Activated B cell treated with CpG ODN at 0.5 μM for 24 hours (primary cell): ENCODE data around the gene HARS2. TPM values are rescaled to one million over a fixed set of nuclear protein-coding genes. Genes with fewer than 3 reads are reported as not detected.

Experiments
- ATAC-seq: fragments of 200-7000 bp; cut with Tn5 transposase; one replicate; pipeline ENCODE4 v1.10.0; 2021; ENCODE audit warnings: low read depth, mild to moderate bottlenecking, moderate library complexity
- CTCF ChIA-PET: fragments of 350-600 bp; sonication (Branson Sonifier 250); formaldehyde crosslinking; loops from one replicate; lab custom pipeline; 2021; ENCODE audit warnings: antibody characterized with exemption; lab: Charles Lee
- POLR2A ChIA-PET: fragments of 350-600 bp; sonication (Branson Sonifier 250); formaldehyde crosslinking; loops from one replicate; lab custom pipeline; 2021; ENCODE audit warnings: antibody characterized with exemption; lab: Charles Lee
- DNase-seq: peaks from one replicate; pipeline ENCODE4 v3.0.0; 2022
- H3K27ac Mint-ChIP-seq: one replicate; pipeline ENCODE4 v1.8.0; 2020; ENCODE audit warnings: mixed read lengths
- H3K27me3 Mint-ChIP-seq: one replicate; pipeline ENCODE4 v1.8.0; 2021; ENCODE audit warnings: mixed read lengths
- H3K36me3 Mint-ChIP-seq: one replicate; pipeline ENCODE4 v1.8.0; 2021; ENCODE audit warnings: low read depth, mixed read lengths
- H3K4me1 Mint-ChIP-seq: one replicate; pipeline ENCODE4 v1.8.0; 2021; ENCODE audit warnings: mixed read lengths
- H3K4me3 Mint-ChIP-seq: one replicate; pipeline ENCODE4 v1.8.0; 2020; ENCODE audit warnings: mild to moderate bottlenecking, mixed read lengths
- H3K9me3 Mint-ChIP-seq: one replicate; pipeline ENCODE4 v1.8.0; 2020; ENCODE audit warnings: mixed read lengths
- intact Hi-C: fragments of 100-400 bp; cut with micrococcal nuclease; formaldehyde crosslinking; loops from one replicate; pipeline ENCODE4 v1.15.1; 2024
- total RNA-seq: library from RNA; stranded (reverse); gene quantifications from 2 replicates; pipeline ENCODE4 v1.2.3, GENCODE V29; 2022
- TF ChIP-seq, protein P1 (sequence below): fragments of 200-600 bp; IDR thresholded peaks from one replicate; pipeline ENCODE4 v1.8.0; 2022; ENCODE audit warnings: antibody characterized with exemption, mild to moderate bottlenecking

The HARS2 gene
- total RNA-seq, 1 donor from 2014 or later, result 48.5 TPM

DNA sequence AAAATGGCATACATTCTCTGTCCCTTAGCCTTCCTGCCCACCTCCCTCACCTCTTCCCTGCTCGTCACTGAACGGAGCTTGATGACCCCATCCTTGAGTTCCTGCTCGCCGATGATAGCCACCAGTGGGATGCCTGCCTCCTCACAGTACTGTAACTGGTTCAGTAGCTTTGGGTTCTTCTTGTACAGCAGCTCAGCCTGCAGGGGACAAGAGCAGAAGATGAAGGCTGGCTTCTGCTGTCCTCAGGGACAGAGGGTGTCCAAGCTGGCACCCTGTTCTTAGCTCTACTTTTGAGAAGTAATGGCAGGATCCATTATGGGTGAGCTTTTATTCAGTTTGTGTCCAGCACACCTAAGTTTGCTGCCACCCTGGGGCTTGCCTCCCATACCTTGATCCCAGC is 16.6 kb upstream of the HARS2 start:
- Mint-ChIP-seq H3K27me3 (no peaks in the 10 kb centered on the region), H3K27ac (no peak overlapping the region), H3K36me3 (peaks cover 90% of the 10 kb centered on the region), H3K4me3 (no peak overlapping the region), H3K4me1 (no peaks in the 10 kb centered on the region), H3K9me3 (no peaks in the 10 kb centered on the region)
- ChIA-PET CTCF (no interaction called here), POLR2A (interaction anchor here (1.2 to 1.6 kb wide), 2 partner anchors 17 to 27 kb away, joined by 3 to 4 read pairs; partner anchors contain the start of genes HARS1, HARS2, IK and NDUFA2)
- intact Hi-C loops, result no loop called here
- TF ChIP-seq, protein P1, sequence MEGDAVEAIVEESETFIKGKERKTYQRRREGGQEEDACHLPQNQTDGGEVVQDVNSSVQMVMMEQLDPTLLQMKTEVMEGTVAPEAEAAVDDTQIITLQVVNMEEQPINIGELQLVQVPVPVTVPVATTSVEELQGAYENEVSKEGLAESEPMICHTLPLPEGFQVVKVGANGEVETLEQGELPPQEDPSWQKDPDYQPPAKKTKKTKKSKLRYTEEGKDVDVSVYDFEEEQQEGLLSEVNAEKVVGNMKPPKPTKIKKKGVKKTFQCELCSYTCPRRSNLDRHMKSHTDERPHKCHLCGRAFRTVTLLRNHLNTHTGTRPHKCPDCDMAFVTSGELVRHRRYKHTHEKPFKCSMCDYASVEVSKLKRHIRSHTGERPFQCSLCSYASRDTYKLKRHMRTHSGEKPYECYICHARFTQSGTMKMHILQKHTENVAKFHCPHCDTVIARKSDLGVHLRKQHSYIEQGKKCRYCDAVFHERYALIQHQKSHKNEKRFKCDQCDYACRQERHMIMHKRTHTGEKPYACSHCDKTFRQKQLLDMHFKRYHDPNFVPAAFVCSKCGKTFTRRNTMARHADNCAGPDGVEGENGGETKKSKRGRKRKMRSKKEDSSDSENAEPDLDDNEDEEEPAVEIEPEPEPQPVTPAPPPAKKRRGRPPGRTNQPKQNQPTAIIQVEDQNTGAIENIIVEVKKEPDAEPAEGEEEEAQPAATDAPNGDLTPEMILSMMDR, result no peak
- ATAC-seq (no peak), DNase-seq (no peak)

DNA sequence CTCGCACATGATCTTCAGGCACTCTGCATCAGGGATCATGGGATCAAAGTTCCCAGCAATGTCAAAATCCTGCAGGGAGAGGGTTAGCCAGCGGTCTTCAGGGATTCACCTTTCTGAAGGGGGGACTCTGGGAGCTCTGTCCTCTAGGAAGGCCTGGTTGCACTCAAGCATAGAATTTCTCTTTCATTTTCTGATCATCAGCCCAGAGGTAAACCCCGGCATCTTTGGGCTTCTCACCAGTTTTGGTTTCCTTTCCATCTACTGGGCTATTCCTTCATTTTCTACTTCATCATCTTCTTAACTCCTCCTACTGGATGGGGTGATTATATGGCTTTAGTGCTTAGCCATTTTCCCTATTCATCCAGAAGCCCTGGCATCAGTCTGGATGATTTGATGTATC is 13.3 kb upstream of the HARS2 start:
- no peak for DNase-seq
- ATAC-seq, result no peak
- H3K36me3 Mint-ChIP-seq, result peaks cover 83% of the 10 kb centered on the region
- ChIA-PET CTCF (interaction anchor here (0.6 kb wide), 1 partner anchor 85 kb away, joined by 3 read pairs; no protein-coding TSS in a partner anchor), POLR2A (no interaction called here)
- H3K27ac Mint-ChIP-seq, result no peak overlapping the region
- no peaks in the 10 kb centered on the region for H3K4me1 Mint-ChIP-seq
- TF ChIP-seq, protein P1, result no peak
- intact Hi-C loops, result no loop called here
- H3K9me3 Mint-ChIP-seq, result no peaks in the 10 kb centered on the region
- no peaks in the 10 kb centered on the region for H3K27me3 Mint-ChIP-seq
- H3K4me3 Mint-ChIP-seq, result no peak overlapping the region

DNA sequence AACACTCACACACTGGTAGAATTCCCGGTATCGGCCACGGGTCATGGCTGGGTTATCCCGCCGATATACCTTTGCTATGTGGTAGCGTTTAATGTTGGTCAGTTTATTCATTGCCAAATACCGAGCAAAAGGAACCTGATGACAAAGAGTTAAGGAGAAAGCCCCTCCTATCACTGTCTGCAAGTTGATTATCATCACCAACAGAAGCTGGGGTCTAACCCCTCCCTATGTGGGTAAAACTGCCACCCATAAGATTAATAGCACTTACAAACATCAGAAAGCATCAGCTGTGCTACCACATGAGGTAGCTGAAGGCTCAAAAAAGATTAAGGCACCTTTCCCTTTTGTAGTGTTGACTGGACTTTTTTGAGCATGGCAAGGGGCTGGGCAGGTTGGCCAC is 12.3 kb upstream of the HARS2 start:
- no peak for DNase-seq
- H3K9me3 Mint-ChIP-seq, result no peaks in the 10 kb centered on the region
- ATAC-seq, result no peak
- TF ChIP-seq, protein P1, result no peak
- H3K4me1 Mint-ChIP-seq, result no peaks in the 10 kb centered on the region
- no peak overlapping the region for H3K4me3 Mint-ChIP-seq
- POLR2A ChIA-PET, result interaction anchor here (0.6 kb wide), 1 partner anchor 1102 kb away, joined by 8 read pairs; no protein-coding TSS in a partner anchor
- intact Hi-C loops, result no loop called here
- no peaks in the 10 kb centered on the region for H3K27me3 Mint-ChIP-seq
- H3K36me3 Mint-ChIP-seq, result peaks cover 83% of the 10 kb centered on the region
- no peak overlapping the region for H3K27ac Mint-ChIP-seq
- CTCF ChIA-PET, result no interaction called here

DNA sequence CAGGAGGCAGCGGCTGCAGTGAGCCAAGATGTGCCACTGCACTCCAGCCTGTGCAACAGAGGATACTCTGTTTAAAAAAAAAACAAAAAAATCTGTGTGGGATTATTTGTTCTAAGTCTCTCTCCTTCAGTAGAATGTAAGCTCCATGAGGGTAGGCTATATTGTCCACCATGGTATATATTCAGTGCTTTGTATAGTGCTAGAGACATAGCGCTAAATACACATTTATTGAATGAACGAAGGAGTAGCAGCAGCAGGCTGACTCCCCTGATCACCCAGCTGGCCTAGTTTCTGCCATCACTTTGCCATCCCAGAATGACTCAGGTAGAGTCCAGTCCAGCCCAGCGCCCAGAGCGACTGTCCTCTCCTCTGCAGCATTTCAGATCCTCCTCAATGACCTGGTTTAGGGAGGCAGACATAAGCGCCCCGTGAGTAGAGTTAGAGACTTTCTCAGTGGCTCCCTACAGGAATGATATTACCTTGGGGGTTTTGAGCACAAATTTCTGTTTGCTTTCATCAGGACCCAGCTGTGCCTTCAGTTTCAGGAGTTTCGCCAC is 801 bp upstream of the HARS2 start:
- peak overlapping the region; percentile 97 for H3K27ac Mint-ChIP-seq
- H3K4me3 Mint-ChIP-seq, result peak overlapping the region; percentile 100
- TF ChIP-seq, protein P1, result no peak
- H3K36me3 Mint-ChIP-seq, result peaks cover 52% of the 10 kb centered on the region
- no peaks in the 10 kb centered on the region for H3K27me3 Mint-ChIP-seq
- ATAC-seq (no peak), DNase-seq (no peak)
- ChIA-PET POLR2A (interaction anchor here (0.6 to 3.0 kb wide), 14 partner anchors 9 to 289 kb away, joined by 3 to 32 read pairs (median 6); partner anchors contain the start of genes ANKHD1, EIF4EBP3, IK and NDUFA2), CTCF (interaction anchor here (1.2 kb wide), 1 partner anchor 43 kb away, joined by 3 read pairs; the partner anchor contains the start of genes IK and NDUFA2)
- peaks cover 31% of the 10 kb centered on the region for H3K4me1 Mint-ChIP-seq
- H3K9me3 Mint-ChIP-seq, result no peaks in the 10 kb centered on the region
- intact Hi-C loops, result no loop called here

DNA sequence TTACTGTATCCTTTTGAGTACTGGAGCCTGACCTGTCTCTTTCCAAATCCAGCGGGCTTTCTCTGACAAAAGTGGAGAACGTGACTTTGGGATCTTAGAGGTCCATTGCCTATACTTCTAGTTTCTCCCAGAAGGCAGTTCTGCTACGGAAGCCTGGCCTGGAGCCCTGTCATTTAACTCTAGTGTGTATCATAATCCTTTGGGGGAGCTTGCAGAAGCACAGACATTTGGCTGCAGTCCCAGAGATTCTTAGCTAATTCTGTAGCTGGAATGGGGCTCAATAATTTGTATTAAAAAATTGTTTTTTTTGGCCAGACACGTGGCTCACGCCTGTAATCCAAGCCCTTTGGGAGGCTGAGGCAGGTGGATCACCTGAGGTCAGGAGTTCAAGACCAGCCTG is 3.0 kb downstream of the HARS2 start:
- DNase-seq (no peak), ATAC-seq (no peak)
- Mint-ChIP-seq H3K27me3 (no peaks in the 10 kb centered on the region), H3K4me1 (peaks cover 31% of the 10 kb centered on the region), H3K36me3 (peaks cover 66% of the 10 kb centered on the region), H3K27ac (no peak overlapping the region), H3K4me3 (no peak overlapping the region), H3K9me3 (no peaks in the 10 kb centered on the region)
- POLR2A ChIA-PET, result interaction anchor here (0.6 kb wide), 1 partner anchor 13 kb away, joined by 3 read pairs; no protein-coding TSS in a partner anchor
- TF ChIP-seq, protein P1, result no peak
- intact Hi-C loops, result no loop called here
- CTCF ChIA-PET, result no interaction called here
